Fibroblast of skin of right biceps (primary cell): ENCODE data around the gene RPGRIP1.
A peak's percentile ranks its signal among the peaks of the same experiment; 100 is the strongest.
"Not testable (repeated sequence)": the region's sequence is repeated elsewhere in the genome, so short reads cannot be mapped to it uniquely, and the experiment has no call there.

Experiments
- DNase-seq: peaks from one replicate; pipeline ENCODE4 v3.0.0-alpha.2; 2013

RPGRIP1 gene

DNA sequence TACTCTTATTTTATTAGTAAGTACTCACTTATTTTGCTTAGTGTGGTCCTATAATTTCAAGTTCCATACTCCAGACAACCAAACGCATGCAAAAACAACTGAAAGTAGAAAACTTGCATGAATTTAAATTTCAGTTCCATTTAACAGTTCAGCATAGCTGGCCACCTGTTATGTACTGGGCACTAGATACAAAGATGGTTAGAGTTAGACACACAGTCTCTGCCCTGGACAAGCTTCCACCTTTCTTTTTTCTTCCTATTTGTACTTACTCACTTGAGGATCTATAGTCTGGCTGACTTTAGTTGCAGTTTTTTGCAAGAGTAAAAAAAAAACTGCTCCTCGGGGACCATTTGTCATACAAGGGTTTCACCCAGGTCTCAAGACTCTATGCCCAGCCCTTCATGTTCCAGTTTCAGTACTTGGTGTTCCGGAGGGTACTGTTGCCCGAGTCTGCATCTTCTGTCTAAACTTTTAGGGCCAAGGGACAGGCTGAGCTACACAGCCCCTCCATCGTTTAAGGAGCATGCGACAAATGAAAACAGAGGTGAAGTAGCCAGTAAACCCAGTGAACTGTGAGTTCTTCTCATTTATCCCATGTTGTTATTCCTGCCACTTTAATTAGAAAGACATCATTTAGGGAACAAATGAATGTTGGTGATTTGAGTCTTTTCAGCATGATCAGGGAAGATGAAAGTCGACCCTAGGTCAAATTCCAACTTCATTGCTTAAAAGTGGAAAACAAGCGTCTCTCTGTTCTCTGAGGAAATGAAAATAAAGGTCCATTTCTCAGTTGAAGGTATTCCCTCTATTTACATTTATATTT, 22.3 kb downstream of the RPGRIP1 start:
- no peak for DNase-seq

DNA sequence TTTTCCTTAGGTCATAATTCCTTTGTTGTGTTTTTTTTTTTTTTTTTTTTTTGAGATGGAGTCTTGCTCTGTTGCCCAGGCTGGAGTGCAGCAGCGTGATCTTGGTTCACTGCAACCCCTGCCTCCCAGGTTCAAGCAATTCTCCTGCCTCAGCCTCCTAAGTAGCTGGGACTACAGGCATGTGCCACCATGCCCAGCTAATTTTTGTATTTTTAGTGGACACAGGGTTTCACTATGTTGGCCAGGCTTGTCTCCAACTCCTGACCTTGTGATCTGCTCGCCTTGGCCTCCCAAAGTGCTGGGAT, 22.9 kb downstream of the RPGRIP1 start:
- DNase-seq: not testable (repeated sequence)

DNA sequence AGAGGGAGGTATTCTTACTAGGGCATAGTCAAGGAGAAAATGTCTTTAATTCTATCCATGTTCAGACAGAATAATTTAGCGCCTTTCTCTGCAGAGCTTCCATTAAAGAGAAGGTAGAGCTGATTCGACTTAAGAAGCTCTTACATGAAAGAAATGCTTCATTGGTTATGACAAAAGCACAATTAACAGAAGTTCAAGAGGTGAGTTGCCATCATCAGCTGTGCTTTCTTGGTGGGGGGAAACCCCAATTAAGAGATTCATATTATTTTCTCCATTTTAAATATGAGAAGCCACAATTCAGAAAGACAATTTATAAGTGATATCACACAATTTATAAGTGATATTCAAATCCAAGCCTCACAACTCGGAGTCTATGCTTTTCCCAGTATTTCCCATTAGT, 27.8 kb downstream of the RPGRIP1 start:
- DNase-seq: no peak

DNA sequence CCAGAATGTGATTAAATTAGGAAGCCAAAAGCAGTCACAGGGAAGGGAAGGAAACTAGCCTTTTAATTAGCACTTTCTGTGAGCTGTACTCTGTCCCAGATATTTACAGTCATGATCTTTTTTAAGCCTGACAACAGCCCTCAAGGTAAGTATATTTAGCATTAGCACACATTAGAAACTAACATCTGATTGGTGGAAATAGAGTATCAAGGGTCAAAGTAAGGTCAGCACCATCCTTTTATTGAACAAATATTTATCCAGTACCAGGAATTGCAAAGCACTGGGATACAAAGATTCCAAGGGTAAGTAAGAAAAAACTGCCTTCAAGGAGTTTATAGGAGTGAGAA, 28.2 kb downstream of the RPGRIP1 start:
- DNase-seq: no peak

DNA sequence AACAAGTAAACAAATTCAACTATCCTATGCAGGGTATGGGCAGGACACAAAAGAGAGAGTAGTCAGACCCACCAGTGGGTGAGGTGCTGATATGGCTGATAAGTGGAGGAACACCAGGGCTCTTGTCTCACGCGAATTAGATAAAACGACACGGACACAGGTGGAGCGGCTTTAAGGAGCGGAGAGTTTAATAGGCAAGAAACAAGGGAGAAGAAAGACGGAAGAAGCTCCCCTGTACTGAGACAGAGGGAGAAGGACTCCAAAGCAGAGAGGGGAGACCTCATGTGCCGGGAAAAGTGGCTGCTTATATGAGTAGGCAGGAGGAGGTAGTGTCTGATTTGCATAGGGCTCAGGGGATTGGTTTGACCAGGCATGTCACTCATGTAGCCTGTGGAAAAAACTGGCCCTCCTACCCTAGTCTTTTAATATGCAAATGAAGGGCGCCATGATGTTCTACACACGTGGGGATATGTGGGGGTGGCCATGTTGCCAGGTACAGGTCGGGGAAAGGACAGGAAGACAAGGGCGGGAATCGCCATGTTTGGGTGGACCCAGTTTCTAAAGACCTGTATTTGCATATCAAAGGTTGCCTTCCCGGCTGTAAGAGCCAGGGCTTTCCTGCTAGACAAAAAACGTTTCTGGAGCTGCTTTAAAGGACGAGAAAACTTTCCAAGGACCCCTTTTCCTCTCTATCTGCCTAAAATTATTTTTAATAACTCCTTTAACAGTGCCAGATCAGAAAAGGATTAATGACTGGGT, 28.8 kb downstream of the RPGRIP1 start:
- DNase-seq: peak; percentile 51

DNA sequence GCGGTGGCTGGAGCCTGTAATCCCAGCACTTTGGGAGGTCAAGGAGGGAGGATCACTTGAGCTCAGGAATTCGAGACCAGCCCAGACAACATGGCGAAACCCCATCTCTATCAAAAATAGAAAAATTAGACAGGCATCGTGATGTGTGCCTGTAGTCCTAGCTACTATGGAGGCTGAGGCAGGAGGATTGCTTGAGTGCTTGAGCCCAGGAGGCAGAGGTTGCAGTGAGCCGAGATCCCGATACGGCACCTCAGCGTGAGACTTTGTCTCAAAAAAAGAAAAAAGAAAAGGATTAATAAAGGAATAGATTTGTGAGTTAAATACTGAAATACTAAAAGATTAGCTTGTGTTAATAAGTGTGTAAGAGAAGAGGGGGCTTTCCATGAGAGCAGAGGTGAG, 29.4 kb downstream of the RPGRIP1 start:
- DNase-seq: no peak

DNA sequence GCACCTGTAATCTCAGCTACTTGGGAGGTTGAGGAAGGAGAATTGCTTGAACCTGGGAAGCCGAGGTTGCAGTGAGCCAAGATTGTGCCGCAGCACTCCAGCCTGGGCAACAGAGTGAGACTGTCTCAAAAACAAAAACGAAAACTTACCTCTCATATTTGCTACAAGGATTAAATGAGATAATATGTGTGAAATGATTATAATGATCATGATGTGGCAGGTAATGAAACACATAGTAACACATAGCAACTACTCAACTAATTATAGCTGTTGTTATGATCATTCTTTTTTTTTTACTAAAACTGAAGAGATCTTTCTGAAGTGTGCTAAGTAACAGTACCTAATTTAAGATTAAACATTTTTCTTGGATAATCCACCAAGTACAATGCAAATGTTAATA, 30.1 kb downstream of the RPGRIP1 start:
- DNase-seq: no peak

DNA sequence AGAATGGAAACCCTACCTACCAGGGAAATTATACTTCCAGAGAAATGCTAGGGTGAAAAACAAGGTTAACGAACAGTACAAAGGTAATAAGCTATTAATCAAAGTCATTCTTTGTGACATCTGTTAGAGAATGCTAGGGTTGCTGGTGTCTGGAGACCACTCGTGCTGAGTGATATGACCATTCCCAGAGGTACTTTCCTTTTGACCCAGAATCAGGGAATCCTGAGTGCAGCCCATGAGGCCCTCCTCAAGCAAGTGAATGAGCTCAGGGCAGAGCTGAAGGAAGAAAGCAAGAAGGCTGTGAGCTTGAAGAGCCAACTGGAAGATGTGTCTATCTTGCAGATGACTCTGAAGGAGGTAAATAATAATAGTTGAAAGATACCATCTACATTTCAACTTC, 31.7 kb downstream of the RPGRIP1 start:
- no peak for DNase-seq

DNA sequence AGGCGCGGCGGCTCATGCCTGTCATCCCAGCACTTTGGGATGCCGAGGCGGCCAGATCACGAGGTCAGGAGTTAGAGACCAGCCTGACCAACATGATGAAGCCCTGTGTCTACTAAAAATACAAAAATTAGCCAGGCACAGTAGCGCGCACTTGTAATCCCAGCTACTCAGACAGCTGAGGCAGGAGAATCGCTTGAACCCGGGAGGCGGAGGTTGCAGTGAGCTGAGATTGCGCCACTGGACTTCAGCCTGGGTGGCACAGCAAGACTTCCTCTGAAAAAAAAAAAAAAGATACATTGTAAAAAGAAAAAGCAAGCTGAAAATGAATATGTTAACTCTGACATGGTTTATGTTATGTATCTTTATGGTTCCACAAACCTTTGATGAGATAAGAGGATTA, 33.6 kb downstream of the RPGRIP1 start:
- DNase-seq: no peak

DNA sequence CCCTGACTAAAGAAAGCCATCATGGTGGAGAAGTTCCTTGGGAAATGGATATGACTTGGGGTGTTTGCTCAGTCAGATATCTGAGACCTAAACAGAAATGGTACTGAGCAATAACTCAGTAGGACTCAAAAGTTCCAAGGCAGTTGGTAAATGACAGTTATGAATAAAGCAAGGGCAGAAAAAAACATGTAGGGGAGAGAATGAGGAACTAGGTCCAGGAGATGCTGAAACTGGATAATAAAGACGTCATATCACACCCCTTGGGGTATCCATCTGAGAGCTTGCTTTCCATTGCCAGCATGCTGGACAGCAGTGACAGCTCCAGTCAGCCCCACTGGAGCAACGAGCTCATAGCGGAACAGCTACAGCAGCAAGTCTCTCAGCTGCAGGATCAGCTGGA, 37.5 kb downstream of the RPGRIP1 start:
- DNase-seq: no peak

DNA sequence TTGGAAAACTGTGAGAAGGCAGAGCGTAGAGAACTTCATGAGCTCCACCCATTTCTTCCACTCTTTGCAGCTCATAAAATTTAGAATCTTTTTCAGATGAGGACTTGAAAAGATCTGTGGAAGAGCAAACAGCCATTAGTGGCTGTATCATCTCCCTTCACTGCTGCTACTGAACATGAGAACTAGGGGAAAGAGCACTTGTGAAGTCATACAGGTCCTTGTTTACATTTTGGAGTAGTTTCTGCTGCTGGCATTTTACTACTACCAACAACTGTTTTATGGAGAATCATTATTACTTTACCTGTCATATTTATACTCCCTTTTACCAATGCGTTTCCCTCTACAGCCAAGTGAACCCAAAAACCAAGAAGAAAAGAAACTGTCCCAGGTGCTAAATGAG, 41.0 kb downstream of the RPGRIP1 start:
- DNase-seq: no peak

DNA sequence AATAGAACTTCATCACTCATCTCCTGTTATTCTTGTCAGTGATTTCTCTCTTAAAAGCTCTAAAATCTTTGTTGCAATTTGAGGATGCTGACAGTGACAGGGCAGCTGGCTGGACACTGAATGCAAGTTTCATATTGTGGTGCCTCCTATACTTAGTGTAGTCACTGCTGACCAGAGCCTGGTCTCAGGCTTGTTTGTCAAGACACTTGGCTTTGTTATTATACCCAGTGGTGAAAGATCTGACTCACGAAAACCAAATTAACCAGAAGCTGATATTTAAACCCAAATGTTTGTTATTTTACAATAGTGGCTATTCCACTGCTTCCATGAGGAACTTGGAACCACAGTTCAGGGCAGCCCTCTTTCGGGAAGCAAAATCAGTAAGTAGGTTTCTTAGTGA, 42.8 kb downstream of the RPGRIP1 start:
- no peak for DNase-seq

DNA sequence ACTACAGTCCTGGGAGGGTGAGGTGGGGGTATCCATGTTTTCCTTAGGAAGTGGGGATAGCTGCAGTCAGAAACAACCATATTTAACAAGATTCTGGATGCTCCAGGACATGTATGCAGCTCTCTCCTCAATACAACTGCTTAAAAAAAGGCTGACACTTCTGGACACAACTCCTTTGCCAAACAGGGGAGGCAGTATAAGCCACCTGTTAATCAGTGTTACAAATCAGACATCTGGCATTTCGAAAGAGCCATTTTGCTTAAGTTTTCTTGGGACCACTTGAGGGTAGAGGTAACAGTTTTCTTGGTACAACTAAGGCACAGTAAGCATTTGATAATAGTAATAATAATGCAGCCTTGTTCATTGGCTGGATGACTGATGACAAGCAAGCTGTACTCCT, 47.1 kb downstream of the RPGRIP1 start:
- no peak for DNase-seq
